GM23338 (cell line): ENCODE data around the gene PKHD1. TPM values are rescaled to one million over a fixed set of nuclear protein-coding genes. Genes with fewer than 3 reads are reported as not detected.

Experiments used
- ATAC-seq: fragments of 200-7000 bp; cut with Tn5 transposase; 3 replicates; pipeline ENCODE4 v1.9.1; 2020
- DNase-seq: peaks from one replicate; pipeline ENCODE4 v3.0.0-alpha.2; 2015; ENCODE audit warnings: low spot score
- H2AFZ ChIP-seq: fragments of 200-600 bp; sonication (generic); 2 replicates; pipeline ENCODE4 v1.8.0; 2016; ENCODE audit warnings: antibody characterized with exemption, mild to moderate bottlenecking, moderate library complexity
- H3F3A ChIP-seq: fragments of 200-600 bp; sonication (generic); replicated peaks from 2 replicates; pipeline ENCODE4 v1.8.0; 2017; ENCODE audit warnings: antibody characterized with exemption, mixed run types, low read depth
- H3K27ac ChIP-seq: fragments of 200-600 bp; sonication (generic); 2 replicates; pipeline ENCODE4 v1.6.1; 2016; ENCODE audit warnings: low read depth
- H3K27me3 ChIP-seq: fragments of 200-600 bp; sonication (generic); 2 replicates; pipeline ENCODE4 v1.8.0; 2016; ENCODE audit warnings: mild to moderate bottlenecking, mixed run types, moderate library complexity; ENCODE audit not compliant: insufficient read depth
- H3K36me3 ChIP-seq: fragments of 200-600 bp; sonication (generic); 2 replicates; pipeline ENCODE4 v1.8.0; 2016; ENCODE audit warnings: mild to moderate bottlenecking; ENCODE audit not compliant: insufficient read depth
- H3K4me1 ChIP-seq: fragments of 200-600 bp; sonication (generic); 2 replicates; pipeline ENCODE4 v1.8.0; 2016; ENCODE audit warnings: mild to moderate bottlenecking, moderate library complexity; ENCODE audit not compliant: insufficient read depth
- H3K4me2 ChIP-seq: fragments of 200-600 bp; sonication (generic); 2 replicates; pipeline ENCODE4 v1.7.1; 2017; ENCODE audit warnings: mixed run types
- H3K4me3 ChIP-seq: fragments of 200-600 bp; sonication (generic); 2 replicates; pipeline ENCODE4 v1.6.1; 2016; ENCODE audit warnings: mixed run types
- H3K79me2 ChIP-seq: fragments of 200-600 bp; sonication (generic); replicated peaks from 2 replicates; pipeline ENCODE4 v1.8.0; 2017; ENCODE audit warnings: mild to moderate bottlenecking; ENCODE audit not compliant: insufficient read depth
- H3K9me2 ChIP-seq: fragments of 200-600 bp; sonication (generic); 2 replicates; pipeline ENCODE4 v1.8.0; 2017; ENCODE audit not compliant: insufficient read depth
- H4K20me1 ChIP-seq: fragments of 200-600 bp; sonication (generic); replicated peaks from 2 replicates; pipeline ENCODE4 v1.8.0; 2017; ENCODE audit warnings: mild to moderate bottlenecking; ENCODE audit not compliant: insufficient read depth
- H3K27ac Mint-ChIP-seq: 2 replicates; pipeline ENCODE4 v1.8.0; 2020; ENCODE audit warnings: inconsistent platforms, mild to moderate bottlenecking, moderate library complexity, mixed read lengths
- H3K27me3 Mint-ChIP-seq: 3 replicates; pipeline ENCODE4 v1.8.0; 2022; ENCODE audit warnings: low read depth, mild to moderate bottlenecking, moderate library complexity, mixed read lengths, inconsistent platforms; ENCODE audit not compliant: insufficient read depth, poor library complexity
- H3K36me3 Mint-ChIP-seq: 3 replicates; pipeline ENCODE4 v1.8.0; 2021; ENCODE audit warnings: low read depth, mild to moderate bottlenecking, inconsistent platforms, moderate library complexity, mixed read lengths
- H3K4me1 Mint-ChIP-seq: 3 replicates; pipeline ENCODE4 v1.8.0; 2020; ENCODE audit warnings: mild to moderate bottlenecking, inconsistent platforms, mixed read lengths
- H3K4me3 Mint-ChIP-seq: 3 replicates; pipeline ENCODE4 v1.8.0; 2021; ENCODE audit warnings: moderate library complexity, mild to moderate bottlenecking, inconsistent platforms, mixed read lengths
- H3K9me3 Mint-ChIP-seq: 3 replicates; pipeline ENCODE4 v1.8.0; 2020; ENCODE audit warnings: moderate library complexity, mild to moderate bottlenecking, inconsistent platforms, mixed read lengths
- CREB1 ChIP-seq: fragments of 250-450 bp; sonication (Bioruptor Pico); IDR thresholded peaks from 2 replicates; pipeline ENCODE4 v1.5.0; 2020; ENCODE audit warnings: low read depth, mild to moderate bottlenecking, moderate library complexity
- CTCF ChIP-seq, 2 experiments: fragments of 200-600 bp in 1 of 2; sonication (generic) in 1 of 2; conservative IDR thresholded peaks; 2 replicates each; pipeline versions ENCODE4 v1.5.1 to v1.6.1; 2016 to 2017; ENCODE audit warnings: antibody characterized with exemption in 2 of 2, low read depth in 2 of 2, mild to moderate bottlenecking in 2 of 2, moderate library complexity in 1 of 2
- ETS1 ChIP-seq: IDR thresholded peaks from 2 replicates; pipeline ENCODE4 v1.6.1; 2016; ENCODE audit warnings: antibody characterized with exemption
- EZH2 ChIP-seq: fragments of 200-600 bp; sonication (generic); IDR thresholded peaks from one replicate; pipeline ENCODE4 v1.8.0; 2017; ENCODE audit warnings: antibody characterized with exemption, mild to moderate bottlenecking, low read depth; ENCODE audit not compliant: unreplicated experiment
- EZH2phosphoT487 ChIP-seq: fragments of 200-600 bp; sonication (generic); IDR thresholded peaks from one replicate; pipeline ENCODE4 v1.8.1; 2018; ENCODE audit warnings: antibody characterized with exemption; ENCODE audit not compliant: unreplicated experiment
- JUNB ChIP-seq: IDR thresholded peaks from one replicate; pipeline ENCODE4 v1.6.1; 2016; ENCODE audit warnings: antibody characterized with exemption; ENCODE audit not compliant: unreplicated experiment
- NANOG ChIP-seq: IDR thresholded peaks from 2 replicates; pipeline ENCODE4 v1.6.1; 2016; ENCODE audit warnings: antibody characterized with exemption, borderline replicate concordance
- POLR2AphosphoS5 ChIP-seq: IDR thresholded peaks from 2 replicates; pipeline ENCODE4 v1.6.1; 2016; ENCODE audit warnings: antibody characterized with exemption, low read depth
- STAT1 ChIP-seq: IDR thresholded peaks from one replicate; pipeline ENCODE4 v1.6.1; 2016; ENCODE audit warnings: antibody characterized with exemption; ENCODE audit not compliant: unreplicated experiment
- ZNF114 ChIP-seq: fragments of 250-450 bp; sonication (Bioruptor Pico); IDR thresholded peaks from 2 replicates; pipeline ENCODE4 v1.5.0; 2020; ENCODE audit warnings: mild to moderate bottlenecking, moderate library complexity
- polyA plus RNA-seq: library from polyadenylated mRNA; unstranded; fragments of >200 nt; fragmentation: Nextera tagmentation; extraction: Ambion mirVana; gene quantifications from 2 replicates; pipeline ENCODE4 v1.2.1, GENCODE V29; 2016
- total RNA-seq: library from RNA; depleted of rRNA; stranded (reverse); fragments of >200 nt; shearing (Covaris generic); gene quantifications from 2 replicates; pipeline ENCODE4 v1.2.3, GENCODE V29; 2014
- TF ChIP-seq, protein P1 (sequence below): IDR thresholded peaks from one replicate; pipeline ENCODE4 v1.6.1; 2018; ENCODE audit warnings: antibody characterized with exemption; ENCODE audit not compliant: unreplicated experiment

PKHD1 gene
- total and polyA plus RNA-seq, 2 experiments from 2014 or later = 0.03 to 0.07 TPM

DNA sequence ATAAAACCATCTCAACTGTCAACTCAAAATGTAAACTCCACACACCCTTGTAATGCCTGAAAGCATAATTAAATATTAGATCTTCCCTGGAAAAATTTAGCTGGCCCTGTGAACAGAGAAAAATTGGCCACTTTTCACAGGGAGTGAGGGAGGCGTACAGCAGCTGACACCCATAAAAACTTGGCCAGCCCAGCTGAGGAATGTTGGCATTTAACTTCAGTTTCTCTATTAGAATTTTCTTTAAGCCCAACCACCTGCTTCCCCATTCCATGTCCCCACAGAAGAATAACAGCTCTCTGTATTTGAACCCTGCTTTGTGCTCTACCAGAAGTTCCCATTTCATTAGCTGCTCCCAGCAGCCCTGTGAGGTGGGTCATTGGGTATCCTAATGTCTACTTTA lies 41.0 kb downstream of the PKHD1 start:
- Histone ChIP-seq H3K27ac (no peak overlapping the region), H3K9me2 (peaks cover 6% of the 10 kb centered on the region; the same call in 1 of the 2 replicates), H3K4me1 (no peaks in the 10 kb centered on the region), H3K27me3 (no peaks in the 10 kb centered on the region), H3K4me2 (no peak overlapping the region), H4K20me1 (no peaks in the 10 kb centered on the region), H3F3A (no peaks in the 10 kb centered on the region), H3K4me3 (no peak overlapping the region), H3K36me3 (no peaks in the 10 kb centered on the region), H3K79me2 (no peaks in the 10 kb centered on the region), H2AFZ (no peak overlapping the region; the same call in 1 of the 2 replicates)
- ATAC-seq (no peak), DNase-seq (no peak)
- no peaks in the 10 kb centered on the region for H3K36me3 Mint-ChIP-seq
- H3K9me3 Mint-ChIP-seq = no peaks in the 10 kb centered on the region; the same call in 2 of the 3 replicates
- H3K4me3 Mint-ChIP-seq = no peak overlapping the region
- no peak overlapping the region for H3K27ac Mint-ChIP-seq
- TF ChIP-seq CREB1 (no peak), NANOG (no peak), CTCF (conservative IDR thresholded peaks at IDR 0.05; ENCODE audit: low read depth in 2 of 2) (no peak), EZH2 (no peak), ETS1 (no peak), ZNF114 (no peak)
- H3K4me1 Mint-ChIP-seq = peaks cover 8% of the 10 kb centered on the region
- H3K27me3 Mint-ChIP-seq = peaks cover 2% of the 10 kb centered on the region

DNA sequence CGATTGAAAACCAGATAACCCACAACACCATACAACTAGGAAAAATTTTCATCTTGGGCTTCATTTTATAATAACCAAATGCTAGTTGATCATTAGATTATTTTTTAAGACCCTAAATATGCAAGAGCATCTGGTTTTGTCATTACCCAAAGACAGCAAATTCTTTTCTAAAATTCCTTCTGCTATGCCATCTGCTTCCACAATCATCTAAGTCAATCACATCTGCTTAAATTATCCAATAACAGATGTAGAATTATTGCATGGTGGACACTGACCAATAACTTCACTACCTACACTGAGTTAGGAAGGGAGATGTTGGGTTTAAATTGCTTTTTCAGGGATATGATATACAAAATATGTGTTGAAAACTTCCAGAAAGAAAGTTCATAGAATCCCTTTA lies 41.9 kb downstream of the PKHD1 start:
- H3K9me3 Mint-ChIP-seq = no peaks in the 10 kb centered on the region; the same call in 2 of the 3 replicates
- no peaks in the 10 kb centered on the region for H3K36me3 ChIP-seq

More for the DNA sequence above, 41.9 kb downstream of the PKHD1 start:
- Histone ChIP-seq H3K27me3 (no peaks in the 10 kb centered on the region), H3K4me3 (no peak overlapping the region), H2AFZ (no peak overlapping the region), H3K4me2 (no peak overlapping the region), H4K20me1 (no peaks in the 10 kb centered on the region), H3F3A (no peaks in the 10 kb centered on the region), H3K79me2 (no peaks in the 10 kb centered on the region), H3K27ac (no peak overlapping the region), H3K9me2 (peaks cover 8% of the 10 kb centered on the region), H3K4me1 (no peaks in the 10 kb centered on the region)
- no peak for TF ChIP-seq STAT1
- TF ChIP-seq CREB1 = no peak
- TF ChIP-seq, protein P1, sequence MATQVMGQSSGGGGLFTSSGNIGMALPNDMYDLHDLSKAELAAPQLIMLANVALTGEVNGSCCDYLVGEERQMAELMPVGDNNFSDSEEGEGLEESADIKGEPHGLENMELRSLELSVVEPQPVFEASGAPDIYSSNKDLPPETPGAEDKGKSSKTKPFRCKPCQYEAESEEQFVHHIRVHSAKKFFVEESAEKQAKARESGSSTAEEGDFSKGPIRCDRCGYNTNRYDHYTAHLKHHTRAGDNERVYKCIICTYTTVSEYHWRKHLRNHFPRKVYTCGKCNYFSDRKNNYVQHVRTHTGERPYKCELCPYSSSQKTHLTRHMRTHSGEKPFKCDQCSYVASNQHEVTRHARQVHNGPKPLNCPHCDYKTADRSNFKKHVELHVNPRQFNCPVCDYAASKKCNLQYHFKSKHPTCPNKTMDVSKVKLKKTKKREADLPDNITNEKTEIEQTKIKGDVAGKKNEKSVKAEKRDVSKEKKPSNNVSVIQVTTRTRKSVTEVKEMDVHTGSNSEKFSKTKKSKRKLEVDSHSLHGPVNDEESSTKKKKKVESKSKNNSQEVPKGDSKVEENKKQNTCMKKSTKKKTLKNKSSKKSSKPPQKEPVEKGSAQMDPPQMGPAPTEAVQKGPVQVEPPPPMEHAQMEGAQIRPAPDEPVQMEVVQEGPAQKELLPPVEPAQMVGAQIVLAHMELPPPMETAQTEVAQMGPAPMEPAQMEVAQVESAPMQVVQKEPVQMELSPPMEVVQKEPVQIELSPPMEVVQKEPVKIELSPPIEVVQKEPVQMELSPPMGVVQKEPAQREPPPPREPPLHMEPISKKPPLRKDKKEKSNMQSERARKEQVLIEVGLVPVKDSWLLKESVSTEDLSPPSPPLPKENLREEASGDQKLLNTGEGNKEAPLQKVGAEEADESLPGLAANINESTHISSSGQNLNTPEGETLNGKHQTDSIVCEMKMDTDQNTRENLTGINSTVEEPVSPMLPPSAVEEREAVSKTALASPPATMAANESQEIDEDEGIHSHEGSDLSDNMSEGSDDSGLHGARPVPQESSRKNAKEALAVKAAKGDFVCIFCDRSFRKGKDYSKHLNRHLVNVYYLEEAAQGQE = no peak
- no peak for TF ChIP-seq ZNF114
- no peak for TF ChIP-seq EZH2phosphoT487
- no peak for TF ChIP-seq ETS1
- no peak for TF ChIP-seq JUNB
- no peak for TF ChIP-seq CTCF (conservative IDR thresholded peaks at IDR 0.05; ENCODE audit: low read depth in 2 of 2)
- TF ChIP-seq POLR2AphosphoS5 = no peak
- no peak for TF ChIP-seq EZH2
- TF ChIP-seq NANOG = no peak
- H3K4me1 Mint-ChIP-seq = peaks cover 8% of the 10 kb centered on the region; the same call in 2 of the 3 replicates
- H3K4me3 Mint-ChIP-seq = no peak overlapping the region
- no peak for ATAC-seq
- H3K27me3 Mint-ChIP-seq = peaks cover 2% of the 10 kb centered on the region
- H3K27ac Mint-ChIP-seq = no peak overlapping the region
- no peaks in the 10 kb centered on the region for H3K36me3 Mint-ChIP-seq
- DNase-seq = no peak
